Measurements from ENCODE around the gene TFR2.

TFR2 gene

DNA sequence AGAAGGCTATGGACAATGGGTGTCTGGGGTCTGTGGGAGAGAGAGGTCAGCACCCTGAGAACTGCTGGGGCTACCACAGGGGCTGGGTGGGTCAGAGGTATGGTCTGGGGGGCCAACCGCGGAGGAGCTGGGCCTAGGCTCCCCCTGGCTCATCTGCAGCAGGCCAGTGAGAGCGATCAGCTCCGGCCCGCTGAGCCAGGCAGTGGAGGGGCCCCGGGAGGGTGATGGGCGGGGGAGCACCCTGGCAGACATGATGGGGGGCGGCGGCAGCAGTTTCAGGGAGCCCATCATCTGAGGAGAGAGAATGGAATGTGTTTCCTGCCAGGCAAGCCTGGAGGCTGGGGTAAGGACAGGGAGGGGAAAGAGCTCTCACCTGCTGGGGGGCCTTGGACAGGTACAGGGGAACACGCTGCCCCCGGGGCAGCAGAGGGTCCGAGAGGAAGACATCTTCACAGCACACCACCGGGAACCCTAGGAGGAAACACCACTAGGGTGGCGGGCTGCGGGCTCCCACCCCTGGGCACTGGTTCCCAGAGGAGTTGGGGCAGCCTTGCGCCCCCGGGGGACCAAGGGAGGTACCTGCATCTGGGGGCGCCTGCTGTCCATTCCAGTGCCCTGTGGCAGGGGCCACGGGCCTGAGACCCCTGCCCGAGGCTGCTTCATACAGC lies 68.9 kb downstream of the TFR2 start:
- H3K27me3 Mint-ChIP-seq = no peaks in the 10 kb centered on the region
- no peak overlapping the region for H3K4me3 Mint-ChIP-seq
- peaks cover 13% of the 10 kb centered on the region for H3K36me3 Mint-ChIP-seq (ENCODE audit: low read depth)
- no peak overlapping the region for H3K27ac Mint-ChIP-seq
- no peaks in the 10 kb centered on the region for H3K9me3 Mint-ChIP-seq
- H3K4me1 Mint-ChIP-seq (ENCODE audit: low read depth) = peaks cover 37% of the 10 kb centered on the region

DNA sequence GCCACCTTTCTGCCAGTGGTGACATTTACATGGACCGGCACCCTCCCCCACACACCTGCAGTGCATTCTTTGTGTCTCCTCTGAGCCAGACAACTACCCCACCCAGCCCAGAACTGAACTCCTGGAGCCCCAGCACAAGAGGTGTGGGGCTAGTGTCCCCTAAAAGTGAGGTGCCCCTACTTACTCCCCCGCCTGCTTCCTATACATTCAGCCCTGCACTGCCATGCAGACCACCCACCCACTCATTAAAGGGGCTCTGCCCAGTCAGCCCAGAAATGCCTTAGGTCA lies 69.6 kb downstream of the TFR2 start:
- Mint-ChIP-seq H3K27me3 (no peaks in the 10 kb centered on the region), H3K9me3 (no peaks in the 10 kb centered on the region), H3K4me3 (no peak overlapping the region), H3K4me1 (ENCODE audit: low read depth) (peaks cover 37% of the 10 kb centered on the region), H3K27ac (no peak overlapping the region), H3K36me3 (ENCODE audit: low read depth) (peaks cover 13% of the 10 kb centered on the region)

DNA sequence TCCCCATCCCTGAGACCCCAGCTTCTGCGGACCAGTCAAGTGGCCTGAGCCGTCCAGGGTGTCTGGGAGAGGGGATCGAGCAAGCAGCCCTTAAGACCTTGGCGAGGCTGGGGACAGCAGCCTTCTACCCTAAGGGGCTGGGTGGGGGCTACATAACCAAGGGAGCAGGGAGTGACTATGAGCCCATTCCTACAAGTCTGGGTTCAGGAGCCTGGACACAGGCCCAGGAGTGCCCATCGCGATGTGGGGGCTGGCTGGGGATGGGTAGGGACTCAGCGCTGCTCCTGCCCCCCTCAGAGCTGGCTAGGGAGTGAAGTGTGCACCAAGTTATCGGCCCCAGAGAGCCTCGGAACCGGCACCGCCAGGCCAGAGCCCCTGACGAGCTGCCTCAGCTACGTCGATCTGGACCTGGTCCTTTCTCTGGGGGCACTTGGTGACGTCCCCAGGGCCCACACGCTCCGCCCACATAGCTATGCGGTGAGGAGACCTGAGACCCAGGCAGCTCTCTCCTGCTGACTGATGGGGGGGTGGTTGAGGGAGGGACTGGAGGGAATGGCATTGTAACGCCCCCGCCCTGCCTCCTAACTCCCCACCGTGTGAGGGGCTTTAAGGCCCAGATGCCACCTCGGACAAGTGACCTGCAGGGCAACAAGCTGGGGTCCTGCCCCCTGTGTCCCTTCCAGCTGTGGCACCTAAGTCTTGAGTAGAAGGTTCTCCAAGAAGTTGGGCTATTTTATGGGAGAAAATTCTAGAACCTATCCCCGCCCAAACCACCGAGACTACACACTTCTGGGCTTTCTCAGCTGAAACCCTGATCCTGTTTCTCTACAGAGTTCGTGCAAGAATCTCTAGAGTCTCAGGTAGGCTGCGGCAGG lies 70.2 kb downstream of the TFR2 start:
- Mint-ChIP-seq H3K9me3 (no peaks in the 10 kb centered on the region), H3K4me1 (ENCODE audit: low read depth) (peaks cover 37% of the 10 kb centered on the region), H3K4me3 (no peak overlapping the region), H3K27ac (no peak overlapping the region), H3K36me3 (ENCODE audit: low read depth) (peaks cover 9% of the 10 kb centered on the region), H3K27me3 (no peaks in the 10 kb centered on the region)

Data from stimulated activated naive CD8-positive, alpha-beta T cell treated with anti-CD3 and anti-CD28 coated beads, Interleukin-15, Interleukin-2, amounts not matched to agents 100 ng/mL and 50 ng/mL, for 24 hours (primary cell).